ENCODE results near the gene LRRC18. TPM values are rescaled to one million over a fixed set of nuclear protein-coding genes. Genes with fewer than 3 reads are reported as not detected.

LRRC18 gene
- polyA plus RNA-seq, 1 experiment = not detected

- Histone ChIP-seq H3K9me3 (ENCODE audit: control insufficient read depth, insufficient read depth, low read length) (no peaks in the 10 kb centered on the region), H3K27me3 (ENCODE audit: control insufficient read depth, insufficient read depth, low read length) (peaks cover 4% of the 10 kb centered on the region), H3K4me3 (ENCODE audit: low read depth, low read length) (no peak overlapping the region), H3K27ac (ENCODE audit: low read depth, low read length) (no peak overlapping the region)
- no peak for DNase-seq (ENCODE audit: low read depth, low spot score)
- TF ChIP-seq CTCF (IDR thresholded peaks at IDR 0.05; ENCODE audit: low read depth, low read length) = no peak
- ChIA-PET CTCF (no interaction called here), POLR2A (no interaction called here)
Measured at GRCh38 chr10:48947690-48948469, 8.2 kb upstream of the LRRC18 start.

- H3K4me3 ChIP-seq (ENCODE audit: low read depth, low read length) = no peak overlapping the region
- no peaks in the 10 kb centered on the region for H3K9me3 ChIP-seq (ENCODE audit: control insufficient read depth, insufficient read depth, low read length)
- H3K27ac ChIP-seq (ENCODE audit: low read depth, low read length) = no peak overlapping the region
- no peak for DNase-seq (ENCODE audit: low read depth, low spot score)
- TF ChIP-seq CTCF (IDR thresholded peaks at IDR 0.05; ENCODE audit: low read depth, low read length) = no peak
- ChIA-PET POLR2A (no interaction called here), CTCF (no interaction called here)
- H3K27me3 ChIP-seq (ENCODE audit: control insufficient read depth, insufficient read depth, low read length) = peaks cover 2% of the 10 kb centered on the region
Measured at GRCh38 chr10:48946891-48947500, 7.4 kb upstream of the LRRC18 start.

GRCh38 chr10:48946332-48946731, 6.7 kb upstream of the LRRC18 start:
- ChIA-PET CTCF (interaction anchor here (0.9 kb wide), 1 partner anchor 33 kb away, joined by 4 read pairs; no protein-coding TSS in a partner anchor), POLR2A (no interaction called here)
- no peak overlapping the region for H3K27ac ChIP-seq (ENCODE audit: low read depth, low read length)
- DNase-seq (ENCODE audit: low read depth, low spot score) = no peak
- no peaks in the 10 kb centered on the region for H3K27me3 ChIP-seq (ENCODE audit: control insufficient read depth, insufficient read depth, low read length)
- H3K9me3 ChIP-seq (ENCODE audit: control insufficient read depth, insufficient read depth, low read length) = no peaks in the 10 kb centered on the region
- no peak overlapping the region for H3K4me3 ChIP-seq (ENCODE audit: low read depth, low read length)
- no peak for TF ChIP-seq CTCF (IDR thresholded peaks at IDR 0.05; ENCODE audit: low read depth, low read length)

- ChIA-PET CTCF (interaction anchor here (0.9 kb wide), 1 partner anchor 34 kb away, joined by 4 read pairs; no protein-coding TSS in a partner anchor), POLR2A (no interaction called here)
- Histone ChIP-seq H3K27ac (ENCODE audit: low read depth, low read length) (no peak overlapping the region), H3K4me3 (ENCODE audit: low read depth, low read length) (no peak overlapping the region), H3K27me3 (ENCODE audit: control insufficient read depth, insufficient read depth, low read length) (no peaks in the 10 kb centered on the region), H3K9me3 (ENCODE audit: control insufficient read depth, insufficient read depth, low read length) (no peaks in the 10 kb centered on the region)
- DNase-seq (ENCODE audit: low read depth, low spot score) = no peak
- TF ChIP-seq CTCF (IDR thresholded peaks at IDR 0.05; ENCODE audit: low read depth, low read length) = no peak
Measured at GRCh38 chr10:48945441-48946130, 5.9 kb upstream of the LRRC18 start.

- POLR2A ChIA-PET = no interaction called here
- DNase-seq (ENCODE audit: low read depth, low spot score) = no peak
- no peak for TF ChIP-seq CTCF (IDR thresholded peaks at IDR 0.05; ENCODE audit: low read depth, low read length)
- H3K9me3 ChIP-seq (ENCODE audit: control insufficient read depth, insufficient read depth, low read length) = no peaks in the 10 kb centered on the region
- H3K27me3 ChIP-seq (ENCODE audit: control insufficient read depth, insufficient read depth, low read length) = no peaks in the 10 kb centered on the region
- no peak overlapping the region for H3K27ac ChIP-seq (ENCODE audit: low read depth, low read length)
- no peak overlapping the region for H3K4me3 ChIP-seq (ENCODE audit: low read depth, low read length)
- CTCF ChIA-PET = no interaction called here
Measured at GRCh38 chr10:48944171-48944570, 4.5 kb upstream of the LRRC18 start.
